Testis (tissue), 3 donors: ENCODE data around the gene SLX4IP. TPM values are rescaled to one million over a fixed set of nuclear protein-coding genes. Genes with fewer than 3 reads are reported as not detected.

Source experiments
- DNase-seq: peaks from one replicate; pipeline ENCODE4 v3.0.0-alpha.2; 2019
- H3K27ac ChIP-seq, 2 donors: fragments of 200-600 bp; sonication (generic); one replicate each; pipeline ENCODE4 v1.5.1; 2019
- H3K27me3 ChIP-seq: fragments of 200-600 bp; sonication (generic); one replicate; pipeline ENCODE4 v1.5.1; 2019
- H3K36me3 ChIP-seq: fragments of 200-600 bp; sonication (generic); one replicate; pipeline ENCODE4 v1.5.1; 2017; ENCODE audit warnings: low read depth; ENCODE audit errors: missing control alignments
- H3K4me1 ChIP-seq: fragments of 200-600 bp; sonication (generic); one replicate; pipeline ENCODE4 v1.5.1; 2019
- H3K4me3 ChIP-seq, 2 donors: fragments of 200-600 bp; sonication (generic); one replicate each; pipeline ENCODE4 v1.5.1; 2017 to 2019
- H3K9me3 ChIP-seq: fragments of 200-600 bp; sonication (generic); one replicate; pipeline ENCODE4 v1.5.1; 2017
- CTCF ChIP-seq, 3 experiments: fragments of 450-650 bp in 2 of 3; fragments of 200-600 bp in 1 of 3; sonication (generic) in 1 of 3; IDR thresholded peaks; one replicate each; pipeline ENCODE4 v1.5.1; 2016 to 2019; ENCODE audit warnings: antibody characterized with exemption in 3 of 3, mild to moderate bottlenecking in 2 of 3, moderate library complexity in 1 of 3
- POLR2A ChIP-seq: fragments of 450-650 bp; IDR thresholded peaks from one replicate; pipeline ENCODE4 v1.6.1; 2017; ENCODE audit warnings: antibody characterized with exemption, mild to moderate bottlenecking, moderate library complexity
- WGBS, 2 donors: methylation state at CpG; one replicate each; pipeline ENCODE4 v1.1.5; 2018; 5-methylcytosine and 5-hydroxymethylcytosine counted together
- intact Hi-C: fragments of 100-400 bp; cut with DNase I; formaldehyde crosslinking; loops from one replicate; pipeline ENCODE4 v1.15.1; 2023; ENCODE audit warnings: low total_unique reads
- polyA plus RNA-seq: library from polyadenylated mRNA; stranded (reverse); fragments of 350-450 nt; fragmentation: Illumina TruSeq; extraction: RNeasy Lipid Tissue Mini Kit (QIAGEN cat#74804); gene quantifications from one replicate; pipeline ENCODE4 v1.2.3, GENCODE V29; 2014; ENCODE audit warnings: low read depth, low replicate concordance; ENCODE audit not compliant: insufficient read depth
- total RNA-seq, 2 donors: library from RNA; depleted of rRNA; stranded (reverse); fragments of >200 nt; gene quantifications; one replicate each; pipeline ENCODE4 v1.2.3, GENCODE V29; 2016

Gene SLX4IP
- total and polyA plus RNA-seq, 3 donors from 2014 or later = 3.8 to 10.8 (median 9.7) TPM

GRCh38 chr20:10530883-10531282 lies 95.8 kb downstream of the SLX4IP start:
- DNase-seq = no peak
- H3K27me3 ChIP-seq = no peaks in the 10 kb centered on the region
- H3K4me1 ChIP-seq = no peaks in the 10 kb centered on the region
- no peaks in the 10 kb centered on the region for H3K9me3 ChIP-seq
- TF ChIP-seq POLR2A = no peak
- no peak for TF ChIP-seq CTCF (IDR thresholded peaks at IDR 0.05)
- H3K36me3 ChIP-seq = no peaks in the 10 kb centered on the region
- no peak overlapping the region for H3K4me3 ChIP-seq
- no peak overlapping the region for H3K27ac ChIP-seq
- intact Hi-C loops = no loop called here
- 97 to 98% methylated on average over 2 of the region's 2 CpGs for WGBS, 2 donors

GRCh38 chr20:10531848-10532247 lies 96.7 kb downstream of the SLX4IP start:
- WGBS, 2 donors = 91 to 93% methylated on average over 3 of the region's 3 CpGs
- Histone ChIP-seq H3K27me3 (no peaks in the 10 kb centered on the region), H3K4me1 (no peaks in the 10 kb centered on the region), H3K27ac (no peak overlapping the region), H3K36me3 (no peaks in the 10 kb centered on the region), H3K4me3 (no peak overlapping the region), H3K9me3 (no peaks in the 10 kb centered on the region)
- TF ChIP-seq CTCF (IDR thresholded peaks at IDR 0.05) (no peak), POLR2A (no peak)
- intact Hi-C loops = no loop called here
- DNase-seq = no peak

GRCh38 chr20:10532361-10532760 lies 97.3 kb downstream of the SLX4IP start:
- WGBS, 2 donors = 89 to 90% methylated on average over 3 of the region's 3 CpGs
- TF ChIP-seq CTCF (IDR thresholded peaks at IDR 0.05) (no peak), POLR2A (no peak)
- intact Hi-C loops = no loop called here

GRCh38 chr20:10536531-10536930 lies 101.4 kb downstream of the SLX4IP start:
- Histone ChIP-seq H3K36me3 (no peaks in the 10 kb centered on the region), H3K9me3 (no peaks in the 10 kb centered on the region), H3K4me3 (no peak overlapping the region), H3K27ac (no peak overlapping the region), H3K4me1 (no peaks in the 10 kb centered on the region), H3K27me3 (no peaks in the 10 kb centered on the region)
- intact Hi-C loops = no loop called here
- DNase-seq = no peak
- TF ChIP-seq CTCF (IDR thresholded peaks at IDR 0.05) (peak in 1 of 3 experiments; percentile 17), POLR2A (no peak)
- 45 to 51% methylated on average over 4 of the region's 4 CpGs for WGBS, 2 donors

More at GRCh38 chr20:10532361-10532760, 97.3 kb downstream of the SLX4IP start:
- no peaks in the 10 kb centered on the region for H3K4me1 ChIP-seq
- no peaks in the 10 kb centered on the region for H3K9me3 ChIP-seq
- H3K27ac ChIP-seq = no peak overlapping the region
- H3K27me3 ChIP-seq = no peaks in the 10 kb centered on the region
- no peak for DNase-seq
- no peak overlapping the region for H3K4me3 ChIP-seq
- H3K36me3 ChIP-seq = no peaks in the 10 kb centered on the region

GRCh38 chr20:10537850-10538480 lies 102.9 kb downstream of the SLX4IP start:
- H3K27me3 ChIP-seq = no peaks in the 10 kb centered on the region
- no peaks in the 10 kb centered on the region for H3K9me3 ChIP-seq
- DNase-seq = no peak
- TF ChIP-seq POLR2A (no peak), CTCF (IDR thresholded peaks at IDR 0.05) (no peak)
- H3K4me3 ChIP-seq = no peak overlapping the region
- no peaks in the 10 kb centered on the region for H3K36me3 ChIP-seq
- WGBS, 2 donors = 95 to 96% methylated on average over 2 of the region's 2 CpGs
- no peaks in the 10 kb centered on the region for H3K4me1 ChIP-seq
- intact Hi-C loops = no loop called here
- no peak overlapping the region for H3K27ac ChIP-seq
